Cardiac fibroblast (primary cell): ENCODE results near the gene SH3RF3.

Source experiments
- DNase-seq, 2 donors: peaks; one replicate each; pipeline versions ENCODE4 v3.0.0 to v3.0.0-alpha.2; 2010; ENCODE audit warnings: low read depth in 2 of 2
- H3K4me3 ChIP-seq, 2 donors: replicated peaks in 1 of 2; 1 replicate in 1 of 2; 2 replicates in 1 of 2; pipeline ENCODE4 v1.5.1; 2011; ENCODE audit warnings: low read depth in 2 of 2, low read length in 2 of 2, mild to moderate bottlenecking in 2 of 2, moderate library complexity in 1 of 2
- CTCF ChIP-seq: IDR thresholded peaks from one replicate; pipeline ENCODE4 v1.5.1; 2011; ENCODE audit warnings: low read depth, mild to moderate bottlenecking, low read length, inconsistent platforms

The SH3RF3 gene

GRCh38 chr2:109387221-109387735, 258.3 kb downstream of the SH3RF3 start:
- no peak overlapping the region for H3K4me3 ChIP-seq

GRCh38 chr2:109387778-109388469, 258.9 kb downstream of the SH3RF3 start:
- DNase-seq: no peak
- TF ChIP-seq CTCF: no peak
- no peak overlapping the region for H3K4me3 ChIP-seq

More at GRCh38 chr2:109387221-109387735, 258.3 kb downstream of the SH3RF3 start:
- TF ChIP-seq CTCF: no peak
- no peak for DNase-seq

- DNase-seq: no peak
- TF ChIP-seq CTCF: no peak
These were observed 262.2 kb downstream of the SH3RF3 start for GRCh38 chr2:109391243-109391642.

GRCh38 chr2:109392140-109392539, 263.1 kb downstream of the SH3RF3 start:
- no peak for DNase-seq
- no peak overlapping the region for H3K4me3 ChIP-seq
- TF ChIP-seq CTCF: no peak

More at GRCh38 chr2:109391243-109391642, 262.2 kb downstream of the SH3RF3 start:
- no peak overlapping the region for H3K4me3 ChIP-seq

GRCh38 chr2:109392816-109393661, 264.0 kb downstream of the SH3RF3 start:
- no peak for DNase-seq
- no peak for TF ChIP-seq CTCF

GRCh38 chr2:109393662-109393972, 264.6 kb downstream of the SH3RF3 start:
- no peak for DNase-seq
- no peak overlapping the region for H3K4me3 ChIP-seq
- no peak for TF ChIP-seq CTCF

More at GRCh38 chr2:109392816-109393661, 264.0 kb downstream of the SH3RF3 start:
- H3K4me3 ChIP-seq: no peak overlapping the region
